Measurements from ENCODE around the gene MSH3. TPM values are rescaled to one million over a fixed set of nuclear protein-coding genes. Genes with fewer than 3 reads are reported as not detected.

The MSH3 gene
- polyA plus RNA-seq, 2 of the 4 experiments (the other 2 are of a cell fraction), result 9.3 to 13.1 TPM

DNA sequence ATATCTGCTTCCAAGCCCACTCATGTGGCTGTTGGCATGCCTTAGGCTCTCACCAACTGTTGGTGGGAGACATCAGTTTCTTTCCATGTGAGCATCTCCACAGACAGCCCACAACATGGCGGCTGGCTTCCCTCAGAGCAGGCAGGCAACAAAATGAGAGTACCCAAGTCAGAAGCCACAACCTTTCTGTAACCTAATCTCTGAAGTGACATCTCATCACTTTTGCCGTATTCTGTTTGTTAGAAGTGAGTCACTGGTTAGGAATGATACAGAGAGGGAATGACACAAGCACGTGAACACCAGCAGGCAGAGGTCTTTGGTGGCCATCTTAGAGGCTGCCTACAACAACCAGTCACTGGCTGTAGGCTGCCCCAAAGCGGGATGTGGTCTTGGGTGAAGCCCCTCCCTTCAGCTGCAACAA is 217.1 kb downstream of the MSH3 start:
- TF ChIP-seq ZNF302 (CRISPR knock-in tag; IDR thresholded peaks at IDR 0.05) (no peak), FOSL2 (IDR thresholded peaks at IDR 0.05) (0 out of 2 replicates have a peak, but pooled peaks have one; percentile 15), FOSL2 (CRISPR knock-in tag; IDR thresholded peaks at IDR 0.05) (peak; percentile 39; the same call in 1 of the 2 replicates), HDAC2 (IDR thresholded peaks at IDR 0.05) (no peak), TFCP2L1 (CRISPR knock-in tag; IDR thresholded peaks at IDR 0.05) (no peak)
- TF ChIP-seq, protein P1, sequence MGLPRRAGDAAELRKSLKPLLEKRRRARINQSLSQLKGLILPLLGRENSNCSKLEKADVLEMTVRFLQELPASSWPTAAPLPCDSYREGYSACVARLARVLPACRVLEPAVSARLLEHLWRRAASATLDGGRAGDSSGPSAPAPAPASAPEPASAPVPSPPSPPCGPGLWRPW (IDR thresholded peaks at IDR 0.05), result no peak
- TF ChIP-seq, protein P2, sequence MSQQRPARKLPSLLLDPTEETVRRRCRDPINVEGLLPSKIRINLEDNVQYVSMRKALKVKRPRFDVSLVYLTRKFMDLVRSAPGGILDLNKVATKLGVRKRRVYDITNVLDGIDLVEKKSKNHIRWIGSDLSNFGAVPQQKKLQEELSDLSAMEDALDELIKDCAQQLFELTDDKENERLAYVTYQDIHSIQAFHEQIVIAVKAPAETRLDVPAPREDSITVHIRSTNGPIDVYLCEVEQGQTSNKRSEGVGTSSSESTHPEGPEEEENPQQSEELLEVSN (IDR thresholded peaks at IDR 0.05; ENCODE audit: borderline replicate concordance, low read depth), result 0 out of 2 replicates have a peak, but pooled peaks have one; percentile 43
- ATAC-seq (peak; percentile 84 to 86), FAIRE-seq (no peak), DNase-seq (ENCODE audit: low read depth in 1 of 2, low spot score in 1 of 2) (peak; percentile 10 to 58)
- 39% methylated on average over 4 of the region's 4 CpGs for WGBS (ENCODE audit: missing lambda C conversion rate)
- H3K4me2 ChIP-seq, result peak overlapping the region; percentile 37; the same call in 2 of the 3 replicates
- ChIA-PET CTCF (interaction anchor here (1.7 kb wide), 1 partner anchor 236 kb away, joined by 4 read pairs; no protein-coding TSS in a partner anchor), POLR2A (no interaction called here)
- H3K4me1 ChIP-seq, result peaks cover 8% of the 10 kb centered on the region
- no peak overlapping the region for H3K4me3 ChIP-seq
- peak overlapping the region in 1 of 2 experiments; percentile 58; a peak in 2 of 6 replicates for H3K27ac ChIP-seq
- H3K9me3 ChIP-seq, result no peaks in the 10 kb centered on the region

DNA sequence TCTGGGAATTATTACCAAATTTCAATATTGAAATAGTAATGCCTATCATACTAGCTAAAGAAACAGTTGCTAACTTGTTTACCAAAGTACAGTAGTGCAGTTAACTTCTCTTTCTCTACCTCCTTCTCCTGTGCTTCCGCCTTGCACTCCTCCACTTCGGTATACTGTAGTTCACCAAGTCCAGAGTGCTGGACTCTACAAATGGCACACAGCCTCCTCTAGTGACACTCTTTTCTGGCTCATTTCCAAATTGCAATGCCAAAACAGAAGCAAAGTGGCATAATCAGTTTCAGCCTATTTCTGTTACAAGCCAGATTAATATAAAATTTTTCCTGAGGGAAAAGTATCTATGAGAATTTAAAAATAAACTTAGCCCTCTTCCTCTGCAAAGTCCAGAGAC is 219.7 kb downstream of the MSH3 start:
- Histone ChIP-seq H3K9me3 (no peaks in the 10 kb centered on the region), H3K27ac (no peak overlapping the region), H3K4me3 (no peak overlapping the region), H3K4me2 (no peak overlapping the region), H3K4me1 (peaks cover 8% of the 10 kb centered on the region)
- ChIA-PET CTCF (no interaction called here), POLR2A (no interaction called here)
- no peak for DNase-seq (ENCODE audit: low read depth in 1 of 2, low spot score in 1 of 2)
- TF ChIP-seq CBX2 (IDR thresholded peaks at IDR 0.05; ENCODE audit: borderline replicate concordance, low read depth) (no peak), FOXS1 (CRISPR knock-in tag; IDR thresholded peaks at IDR 0.05) (no peak)
- WGBS (ENCODE audit: missing lambda C conversion rate), result 96% methylated on average over 2 of the region's 2 CpGs
- ATAC-seq, result no peak
- FAIRE-seq, result no peak

DNA sequence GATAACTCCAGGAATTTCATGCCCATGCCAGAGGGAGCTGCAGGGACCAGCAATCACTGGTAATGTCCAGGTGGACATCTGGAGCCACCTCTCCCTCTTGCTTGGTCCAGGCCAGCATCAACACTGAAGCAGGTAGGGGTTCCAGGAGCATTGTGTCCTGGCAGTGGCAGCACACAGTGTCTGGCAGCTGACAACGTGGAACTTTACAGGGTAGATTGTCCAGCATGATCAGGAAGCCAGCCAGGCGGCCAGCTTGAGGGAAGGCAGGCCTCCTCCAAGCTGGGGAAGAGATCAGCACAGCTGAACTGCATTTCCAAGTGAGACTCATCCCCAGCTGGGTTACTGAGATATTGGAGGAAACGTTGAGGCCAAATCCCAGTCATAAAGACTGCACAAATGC is 223.1 kb downstream of the MSH3 start:
- H3K4me2 ChIP-seq, result no peak overlapping the region
- ChIA-PET POLR2A (no interaction called here), CTCF (no interaction called here)
- WGBS (ENCODE audit: missing lambda C conversion rate), result 72% methylated on average over 2 of the region's 3 CpGs
- H3K4me3 ChIP-seq, result no peak overlapping the region
- TF ChIP-seq, protein P3, sequence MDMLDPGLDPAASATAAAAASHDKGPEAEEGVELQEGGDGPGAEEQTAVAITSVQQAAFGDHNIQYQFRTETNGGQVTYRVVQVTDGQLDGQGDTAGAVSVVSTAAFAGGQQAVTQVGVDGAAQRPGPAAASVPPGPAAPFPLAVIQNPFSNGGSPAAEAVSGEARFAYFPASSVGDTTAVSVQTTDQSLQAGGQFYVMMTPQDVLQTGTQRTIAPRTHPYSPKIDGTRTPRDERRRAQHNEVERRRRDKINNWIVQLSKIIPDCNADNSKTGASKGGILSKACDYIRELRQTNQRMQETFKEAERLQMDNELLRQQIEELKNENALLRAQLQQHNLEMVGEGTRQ (IDR thresholded peaks at IDR 0.05), result no peak
- TF ChIP-seq, protein P4, sequence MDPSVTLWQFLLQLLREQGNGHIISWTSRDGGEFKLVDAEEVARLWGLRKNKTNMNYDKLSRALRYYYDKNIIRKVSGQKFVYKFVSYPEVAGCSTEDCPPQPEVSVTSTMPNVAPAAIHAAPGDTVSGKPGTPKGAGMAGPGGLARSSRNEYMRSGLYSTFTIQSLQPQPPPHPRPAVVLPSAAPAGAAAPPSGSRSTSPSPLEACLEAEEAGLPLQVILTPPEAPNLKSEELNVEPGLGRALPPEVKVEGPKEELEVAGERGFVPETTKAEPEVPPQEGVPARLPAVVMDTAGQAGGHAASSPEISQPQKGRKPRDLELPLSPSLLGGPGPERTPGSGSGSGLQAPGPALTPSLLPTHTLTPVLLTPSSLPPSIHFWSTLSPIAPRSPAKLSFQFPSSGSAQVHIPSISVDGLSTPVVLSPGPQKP (IDR thresholded peaks at IDR 0.05; ENCODE audit: low read depth, low read length), result no peak
- no peak for TF ChIP-seq EP300 (IDR thresholded peaks at IDR 0.05)
- no peaks in the 10 kb centered on the region for H3K9me3 ChIP-seq
- no peak for FAIRE-seq
- no peak overlapping the region for H3K27ac ChIP-seq
- no peak for DNase-seq (ENCODE audit: low read depth in 1 of 2, low spot score in 1 of 2)
- H3K4me1 ChIP-seq, result no peaks in the 10 kb centered on the region
- no peak for ATAC-seq

DNA sequence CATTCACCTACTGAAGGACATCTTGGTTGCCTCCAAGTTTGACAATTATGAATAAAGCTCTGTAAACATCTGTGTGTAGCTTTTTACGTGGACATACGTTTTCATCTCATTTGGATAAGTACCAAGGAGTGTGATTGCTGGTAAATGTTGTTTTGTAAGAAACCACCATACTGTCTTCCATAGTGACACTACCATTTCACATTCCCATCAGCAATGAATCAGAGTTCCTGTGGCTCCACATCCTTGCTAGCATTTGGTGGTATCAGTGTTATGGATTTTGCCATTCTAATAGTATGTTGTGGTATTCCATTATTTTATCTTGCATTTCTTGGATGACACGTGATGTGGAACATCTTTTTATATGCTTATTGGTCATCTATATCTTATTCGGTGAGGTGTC is 227.3 kb downstream of the MSH3 start:
- Histone ChIP-seq H3K4me2 (no peak overlapping the region), H3K4me3 (no peak overlapping the region), H3K4me1 (peaks cover 12% of the 10 kb centered on the region), H3K9me3 (no peaks in the 10 kb centered on the region), H3K27ac (no peak overlapping the region)
- ATAC-seq (no peak), DNase-seq (ENCODE audit: low read depth in 1 of 2, low spot score in 1 of 2) (no peak), FAIRE-seq (no peak)
- TF ChIP-seq, protein P1 (IDR thresholded peaks at IDR 0.05), result no peak
- TF ChIP-seq CHD4 (IDR thresholded peaks at IDR 0.05; ENCODE audit: borderline replicate concordance) (no peak), JUNB (IDR thresholded peaks at IDR 0.05) (no peak), SREBF2 (IDR thresholded peaks at IDR 0.05) (no peak), EHMT2 (IDR thresholded peaks at IDR 0.05; ENCODE audit: low read depth) (no peak), NR3C1 (IDR thresholded peaks at IDR 0.05) (no peak), CEBPB (IDR thresholded peaks at IDR 0.05) (no peak), KDM1A (IDR thresholded peaks at IDR 0.05; ENCODE audit: low read depth) (no peak), CBX2 (IDR thresholded peaks at IDR 0.05; ENCODE audit: borderline replicate concordance, low read depth) (no peak), TFCP2L1 (CRISPR knock-in tag; IDR thresholded peaks at IDR 0.05) (no peak), RCOR1 (IDR thresholded peaks at IDR 0.05; ENCODE audit: low read depth, low read length) (no peak), FOSL2 (IDR thresholded peaks at IDR 0.05) (no peak), FOSL2 (CRISPR knock-in tag; IDR thresholded peaks at IDR 0.05) (no peak), RAD21 (conservative IDR thresholded peaks at IDR 0.05 in 1 of 2, IDR thresholded peaks at IDR 0.05 in 1 of 2) (no peak), ESRRA (IDR thresholded peaks at IDR 0.05; ENCODE audit: borderline replicate concordance, low read length) (no peak), HDAC2 (IDR thresholded peaks at IDR 0.05) (no peak), RNF2 (IDR thresholded peaks at IDR 0.05; ENCODE audit: borderline replicate concordance, low read depth) (no peak)
- TF ChIP-seq, protein P5, sequence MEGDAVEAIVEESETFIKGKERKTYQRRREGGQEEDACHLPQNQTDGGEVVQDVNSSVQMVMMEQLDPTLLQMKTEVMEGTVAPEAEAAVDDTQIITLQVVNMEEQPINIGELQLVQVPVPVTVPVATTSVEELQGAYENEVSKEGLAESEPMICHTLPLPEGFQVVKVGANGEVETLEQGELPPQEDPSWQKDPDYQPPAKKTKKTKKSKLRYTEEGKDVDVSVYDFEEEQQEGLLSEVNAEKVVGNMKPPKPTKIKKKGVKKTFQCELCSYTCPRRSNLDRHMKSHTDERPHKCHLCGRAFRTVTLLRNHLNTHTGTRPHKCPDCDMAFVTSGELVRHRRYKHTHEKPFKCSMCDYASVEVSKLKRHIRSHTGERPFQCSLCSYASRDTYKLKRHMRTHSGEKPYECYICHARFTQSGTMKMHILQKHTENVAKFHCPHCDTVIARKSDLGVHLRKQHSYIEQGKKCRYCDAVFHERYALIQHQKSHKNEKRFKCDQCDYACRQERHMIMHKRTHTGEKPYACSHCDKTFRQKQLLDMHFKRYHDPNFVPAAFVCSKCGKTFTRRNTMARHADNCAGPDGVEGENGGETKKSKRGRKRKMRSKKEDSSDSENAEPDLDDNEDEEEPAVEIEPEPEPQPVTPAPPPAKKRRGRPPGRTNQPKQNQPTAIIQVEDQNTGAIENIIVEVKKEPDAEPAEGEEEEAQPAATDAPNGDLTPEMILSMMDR (IDR thresholded peaks at IDR 0.05), result no peak
- ChIA-PET POLR2A (no interaction called here), CTCF (interaction anchor here (1.1 kb wide), 1 partner anchor 12 kb away, joined by 4 read pairs; no protein-coding TSS in a partner anchor)
- 91% methylated on average over 4 of the region's 4 CpGs for WGBS (ENCODE audit: missing lambda C conversion rate)
